Activated naive CD8-positive, alpha-beta T cell treated with anti-CD3 and anti-CD28 coated beads, Interleukin-2, amount 10 ng/mL, durations not matched to agents 7 days and 5 days (primary cell): Measurements from ENCODE around the gene APIP. TPM values are rescaled to one million over a fixed set of nuclear protein-coding genes. Genes with fewer than 3 reads are reported as not detected.

Source experiments
- ATAC-seq: fragments of 150-1000 bp; cut with Tn5 transposase; one replicate; pipeline ENCODE4 v1.10.0; 2021; ENCODE audit warnings: low read depth, moderate library complexity
- POLR2A ChIA-PET: fragments of 350-600 bp; sonication (Branson Sonifier 250); formaldehyde crosslinking; loops from one replicate; lab custom pipeline; 2021; ENCODE audit warnings: antibody characterized with exemption; lab: Charles Lee
- DNase-seq: peaks from one replicate; pipeline ENCODE4 v3.0.0; 2021
- H3K27ac Mint-ChIP-seq: one replicate; pipeline ENCODE4 v1.8.0; 2022; ENCODE audit warnings: mild to moderate bottlenecking, mixed read lengths
- H3K27me3 Mint-ChIP-seq: one replicate; pipeline ENCODE4 v1.8.0; 2022; ENCODE audit warnings: mild to moderate bottlenecking, moderate library complexity, mixed read lengths
- H3K36me3 Mint-ChIP-seq: one replicate; pipeline ENCODE4 v1.8.0; 2021; ENCODE audit warnings: mild to moderate bottlenecking, mixed read lengths
- H3K4me1 Mint-ChIP-seq: one replicate; pipeline ENCODE4 v1.8.0; 2021; ENCODE audit warnings: mixed read lengths
- H3K4me3 Mint-ChIP-seq: one replicate; pipeline ENCODE4 v1.8.0; 2022; ENCODE audit warnings: mild to moderate bottlenecking, moderate library complexity, mixed read lengths
- H3K9me3 Mint-ChIP-seq: one replicate; pipeline ENCODE4 v1.8.0; 2021; ENCODE audit warnings: mixed read lengths
- microRNA-seq: library from miRNA; unstranded; fragments of <30 nt; microRNA quantifications from one replicate; pipeline ENCODE4 v1.2.0, GENCODE V29; 2022
- total RNA-seq, 2 experiments: library from RNA; stranded (reverse); gene quantifications; one replicate each; pipeline ENCODE4 v1.2.3, GENCODE V29; 2021

The APIP gene
- total RNA-seq, 2 experiments from 2014 or later = 25.7 to 29.4 TPM

- POLR2A ChIA-PET = no interaction called here
- Mint-ChIP-seq H3K36me3 (no peaks in the 10 kb centered on the region), H3K4me1 (no peaks in the 10 kb centered on the region), H3K27ac (no peak overlapping the region), H3K9me3 (peaks cover 1% of the 10 kb centered on the region), H3K27me3 (peaks cover 19% of the 10 kb centered on the region), H3K4me3 (no peak overlapping the region)
- ATAC-seq (no peak), DNase-seq (no peak)
These were observed 76.2 kb downstream of the APIP start for GRCh38 chr11:34839969-34840368.

DNA sequence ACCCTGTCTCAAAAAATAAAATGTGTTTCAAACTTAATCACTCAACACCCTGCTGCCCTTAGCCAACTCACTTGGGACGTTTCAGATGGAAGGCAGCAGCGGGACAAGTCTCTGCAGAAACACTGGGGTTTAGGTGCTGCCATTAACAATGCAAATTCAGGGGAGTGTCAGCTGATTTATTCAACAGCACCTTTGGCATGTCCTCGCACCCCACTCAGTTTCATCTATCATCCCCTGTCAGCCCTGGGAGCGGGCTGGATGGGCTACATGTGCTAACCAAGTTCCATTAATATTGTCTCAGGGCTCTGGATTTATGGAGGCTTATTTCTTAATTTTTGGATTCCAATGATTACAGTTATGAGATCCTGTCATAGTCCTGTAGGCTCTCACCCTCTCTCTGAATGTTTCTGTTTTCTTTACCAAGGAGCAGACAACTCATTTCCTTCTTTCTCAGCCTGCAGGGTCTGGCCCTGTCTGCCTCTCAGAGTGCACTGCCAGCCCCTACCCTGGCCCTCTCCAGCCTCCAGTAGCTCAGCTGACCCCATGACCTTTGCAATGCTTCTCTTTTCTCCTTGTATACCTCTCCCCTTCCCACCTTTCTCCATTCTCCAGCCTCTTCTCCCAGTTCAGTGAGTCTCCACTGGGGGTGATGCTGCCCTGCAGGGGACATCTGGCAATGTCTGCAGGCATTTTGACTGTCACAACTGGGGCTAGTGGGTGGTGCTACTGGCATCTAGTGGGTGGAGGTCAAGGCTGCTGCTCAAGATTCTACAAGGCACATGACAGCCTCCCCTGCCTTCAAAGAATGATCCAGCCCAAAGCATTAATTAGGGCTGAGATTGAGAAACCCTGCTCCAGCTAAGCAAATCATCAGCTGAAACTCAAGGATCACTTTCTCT, 79.0 kb downstream of the APIP start:
- POLR2A ChIA-PET = no interaction called here
- ATAC-seq = no peak
- no peak for DNase-seq
- Mint-ChIP-seq H3K27me3 (peaks cover 13% of the 10 kb centered on the region), H3K4me1 (no peaks in the 10 kb centered on the region), H3K27ac (no peak overlapping the region), H3K9me3 (peaks cover 1% of the 10 kb centered on the region), H3K4me3 (no peak overlapping the region), H3K36me3 (no peaks in the 10 kb centered on the region)

GRCh38 chr11:34833602-34834001, 82.6 kb downstream of the APIP start:
- POLR2A ChIA-PET = no interaction called here
- Mint-ChIP-seq H3K27ac (no peak overlapping the region), H3K27me3 (peaks cover 11% of the 10 kb centered on the region), H3K36me3 (no peaks in the 10 kb centered on the region), H3K4me1 (no peaks in the 10 kb centered on the region), H3K9me3 (peaks cover 1% of the 10 kb centered on the region), H3K4me3 (no peak overlapping the region)
- ATAC-seq = no peak
- no peak for DNase-seq

Small RNA genes within 50 kb of the gene (microRNA-seq; reads per million reads assigned to microRNA genes)
- gene MIR1343 = 2.8 reads per million

Other genes starting within 250 kb of the APIP start
- 10 to 100 TPM; 31.4 to 37.1 TPM for gene PDHX, start 239 bp upstream of the APIP start, total RNA-seq
- gene CD44, start 222.8 kb upstream of the APIP start, total RNA-seq = 100 to 1,000 TPM; 551 to 555 TPM